Measurements from ENCODE around the gene FABP1.

DNA sequence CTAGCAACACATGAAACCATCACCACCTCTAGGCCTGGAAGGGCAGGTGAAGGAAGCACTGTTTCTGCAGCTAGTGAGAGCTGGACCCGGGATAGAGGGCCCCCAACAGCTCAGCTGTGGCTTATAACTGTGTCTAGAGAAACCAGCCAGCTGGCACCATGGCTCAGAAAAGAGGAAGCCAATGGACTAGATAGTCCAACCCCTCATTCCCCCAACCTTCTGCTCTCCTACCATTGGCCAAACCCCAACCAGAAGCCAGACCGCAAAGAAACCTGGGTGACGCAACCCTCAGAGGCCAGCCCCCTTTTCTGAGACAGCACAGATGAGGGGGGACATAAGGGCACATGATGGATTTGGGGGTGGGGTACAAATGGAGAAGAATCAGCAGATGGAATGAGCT lies 35.9 kb downstream of the FABP1 start:
- TF ChIP-seq POLR2AphosphoS5 (IDR thresholded peaks at IDR 0.05) (no peak), CTCF (IDR thresholded peaks at IDR 0.05) (no peak), EP300 (IDR thresholded peaks at IDR 0.05) (no peak)

All from upper lobe of left lung (tissue), 4 donors.